ENCODE measurements around the gene RASA4.
"Not testable (repeated sequence)": the region's sequence is repeated elsewhere in the genome, so short reads cannot be mapped to it uniquely, and the experiment has no call there.

The RASA4 gene

DNA sequence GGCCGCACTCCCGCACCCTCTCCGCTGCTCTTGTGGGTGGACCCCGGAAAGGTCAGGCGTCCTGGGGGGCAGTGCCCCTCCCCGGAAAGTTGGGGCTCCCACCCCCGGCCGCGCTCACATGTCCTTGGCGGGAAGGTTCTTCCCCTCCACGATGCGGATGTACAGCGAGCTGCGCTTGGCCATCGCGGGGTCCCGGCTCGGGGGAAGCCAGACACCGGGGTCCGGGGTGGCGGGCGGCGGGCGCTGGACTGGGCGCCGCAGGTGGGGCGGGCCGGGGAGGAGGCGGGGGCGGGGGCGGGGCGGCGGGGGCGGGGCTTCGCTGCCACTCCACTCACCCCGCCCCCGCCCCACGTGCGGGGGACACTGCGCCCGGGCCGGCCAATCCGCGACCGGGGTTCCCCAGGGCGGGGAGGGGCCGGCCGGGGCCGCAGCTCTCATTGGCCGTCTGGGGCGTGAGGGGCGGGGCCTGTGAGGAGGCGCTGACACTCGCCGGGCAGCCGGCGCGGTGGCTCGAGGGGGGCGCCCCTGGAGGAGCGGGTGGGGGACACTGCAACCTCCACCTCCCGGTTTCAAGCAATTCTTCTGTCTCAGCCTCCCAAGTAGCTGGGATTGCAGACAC lies at the start of gene RASA4:
Gene RASA4 (minus strand): TSS at position 250 of the 619 bp plus-strand sequence. CDS start 67 bp downstream, at position 183.
- not testable (repeated sequence) for DNase-seq

DNA sequence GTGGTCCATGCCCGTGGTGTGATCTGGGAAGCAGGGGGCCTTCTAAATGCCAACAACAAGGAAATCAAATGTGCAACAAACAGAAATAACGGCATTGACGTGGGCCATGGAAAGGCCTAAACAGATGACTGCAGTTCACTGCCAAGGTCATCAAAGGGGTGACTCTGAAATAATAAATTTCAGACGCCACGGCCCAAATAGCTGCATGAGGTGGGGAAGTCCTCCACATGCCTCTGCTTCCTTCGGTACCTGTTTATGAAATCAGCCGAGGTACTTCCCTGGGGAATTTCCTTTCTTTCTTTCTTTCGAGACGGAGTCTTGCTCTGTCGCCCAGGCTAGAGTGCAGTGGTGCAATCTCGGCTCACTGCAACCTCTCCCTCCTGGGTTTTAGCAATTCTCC lies 48.2 kb upstream of the RASA4 start:
- DNase-seq, result not testable (repeated sequence)

DNA sequence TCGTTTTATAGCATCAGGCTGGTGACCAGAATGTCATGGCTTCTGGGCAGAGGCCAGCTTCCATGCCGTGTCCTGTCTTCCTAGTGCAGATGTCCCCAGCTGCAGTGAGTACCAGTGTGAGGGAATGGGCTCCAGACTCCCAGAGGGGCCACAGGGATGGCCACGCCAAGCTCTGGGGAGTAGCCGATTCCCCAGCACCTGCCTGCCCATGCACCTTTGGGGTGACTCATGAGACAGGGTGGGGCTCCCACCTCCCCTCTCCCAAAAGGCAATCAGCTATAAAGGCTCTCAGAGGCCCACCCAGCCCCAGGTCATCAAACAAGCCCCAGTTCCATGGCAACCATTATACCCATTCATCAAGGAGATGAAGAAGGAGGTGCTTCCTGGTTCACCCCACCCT lies 33.4 kb upstream of the RASA4 start, which contains the start of gene SPDYE2B:
Gene SPDYE2B (plus strand): TSS at position 396 of the 400 bp plus-strand sequence. CDS start 2,030 bp downstream, outside the sequence.
- not testable (repeated sequence) for DNase-seq

DNA sequence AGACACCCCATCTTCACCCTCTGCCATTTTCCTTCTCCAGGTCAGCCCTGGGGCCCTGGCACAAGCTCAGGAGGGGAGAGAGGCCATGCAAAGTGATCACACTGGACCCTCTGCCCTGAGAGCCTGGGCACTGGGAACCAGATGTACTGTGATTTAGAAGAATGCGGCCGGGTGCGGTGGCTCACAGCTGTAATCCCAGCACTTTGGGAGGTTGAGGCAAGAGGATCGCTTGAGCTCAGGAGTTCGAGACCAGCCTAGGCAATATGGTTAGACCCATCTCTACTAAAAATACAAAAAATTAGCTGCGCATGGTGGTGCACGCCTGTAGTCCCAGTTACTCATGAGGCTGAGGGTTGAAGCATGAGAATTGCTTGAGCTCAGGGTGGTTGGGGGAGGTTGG lies 31.3 kb upstream of the RASA4 start:
- DNase-seq, result not testable (repeated sequence)

DNA sequence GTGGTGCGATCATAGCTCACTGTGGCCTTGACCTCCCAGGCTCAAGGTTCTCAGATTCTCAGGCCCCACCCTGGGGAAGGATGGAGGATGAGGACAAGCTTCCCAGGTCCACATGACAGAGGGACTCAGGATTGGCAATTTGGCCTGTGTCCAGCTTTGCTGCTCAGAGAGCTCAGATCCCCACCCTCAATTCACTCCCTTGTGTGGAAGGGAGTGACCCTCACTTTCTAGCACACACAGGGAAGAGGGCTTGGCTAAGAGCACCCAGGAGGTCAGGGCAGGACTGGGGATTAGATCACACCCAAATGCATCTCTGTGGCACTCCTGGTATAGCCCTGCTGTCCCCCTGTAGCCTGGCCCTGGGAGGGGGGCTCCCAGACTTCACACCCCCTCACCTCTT lies 26.8 kb upstream of the RASA4 start:
- DNase-seq, result not testable (repeated sequence)

DNA sequence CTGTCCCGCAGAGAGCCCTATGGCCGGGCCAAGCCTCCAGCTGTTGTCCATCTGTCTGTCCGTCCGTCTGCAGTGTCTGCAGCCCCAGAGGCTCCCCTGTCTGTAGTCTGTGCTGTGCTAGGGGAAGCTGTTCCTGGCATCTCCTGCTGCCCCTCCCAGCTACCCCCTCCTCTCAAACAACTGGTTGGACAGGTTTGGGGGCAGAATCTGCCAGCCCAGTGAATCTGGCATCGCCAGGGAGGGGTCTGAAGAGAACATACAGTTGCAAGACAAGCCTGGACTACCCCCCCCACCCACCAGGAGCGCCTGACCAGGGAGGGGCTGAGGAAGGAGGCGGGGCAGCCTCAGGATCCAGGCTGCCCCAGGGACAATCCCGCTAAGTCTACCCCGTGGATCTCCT lies 26.1 kb upstream of the RASA4 start, which contains the start of gene UPK3BL1:
Gene UPK3BL1 (minus strand): TSS at position 101 of the 400 bp plus-strand sequence. CDS start 50 bp downstream, at position 51.
- not testable (repeated sequence) for DNase-seq

DNA sequence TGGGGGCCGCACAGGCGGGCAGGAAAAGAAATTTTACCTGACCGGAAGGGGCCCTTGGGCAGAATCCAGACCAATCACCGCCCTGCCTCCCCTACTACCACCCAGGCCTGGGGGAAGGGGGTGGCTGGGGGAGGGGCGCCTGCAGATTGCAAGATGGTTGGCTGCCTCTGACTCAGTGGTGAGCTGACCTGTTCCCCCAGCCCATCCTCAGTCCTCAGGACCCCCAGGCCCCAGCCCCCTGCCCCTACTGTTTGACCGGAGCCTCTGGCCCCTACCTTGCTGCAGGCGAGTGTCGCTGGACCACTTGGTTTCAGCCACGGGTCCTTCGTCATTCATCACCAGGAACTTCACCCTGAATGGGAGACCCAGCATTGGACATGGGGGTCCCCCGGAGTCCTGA lies 22.3 kb upstream of the RASA4 start:
- DNase-seq, result not testable (repeated sequence)

DNA sequence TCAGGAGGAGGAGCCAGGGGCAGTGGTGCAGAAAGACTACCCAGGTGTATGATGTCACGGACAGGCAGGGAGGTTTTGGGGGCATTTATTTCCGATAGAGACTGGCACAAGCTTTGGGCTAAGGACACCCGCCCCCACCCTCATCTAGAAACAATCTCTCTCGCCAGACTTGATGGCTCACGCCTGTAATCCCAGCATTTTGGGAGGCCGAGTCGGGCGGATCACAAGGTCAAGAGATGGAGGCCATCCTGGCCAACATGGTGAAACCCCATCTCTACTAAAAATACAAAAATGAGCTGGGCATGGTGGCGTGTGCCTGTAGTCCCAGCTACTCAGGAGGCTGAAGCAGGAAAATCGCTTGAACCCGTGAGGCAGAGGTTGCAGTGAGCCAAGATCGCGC lies 20.4 kb upstream of the RASA4 start:
- DNase-seq, result not testable (repeated sequence)

DNA sequence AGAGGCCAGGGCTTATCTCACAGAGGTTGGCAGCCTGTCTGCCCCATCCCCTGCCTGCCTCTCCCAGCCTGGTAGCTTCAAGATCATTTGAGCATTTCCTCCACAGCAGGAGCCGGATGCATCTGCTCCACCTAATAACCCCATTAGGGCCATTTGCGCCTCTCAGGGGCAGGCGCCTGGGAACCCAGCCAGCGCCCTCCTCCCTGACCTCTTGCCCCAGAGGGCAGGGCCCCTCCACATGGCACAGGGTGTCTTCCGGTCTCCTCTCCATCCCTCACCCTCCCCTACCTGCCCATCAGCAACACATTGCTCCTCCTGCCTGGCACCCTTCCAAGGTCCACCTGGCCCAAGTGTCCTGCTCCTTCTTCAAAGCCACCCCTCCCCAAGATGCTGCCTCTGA lies 18.8 kb upstream of the RASA4 start:
- not testable (repeated sequence) for DNase-seq

DNA sequence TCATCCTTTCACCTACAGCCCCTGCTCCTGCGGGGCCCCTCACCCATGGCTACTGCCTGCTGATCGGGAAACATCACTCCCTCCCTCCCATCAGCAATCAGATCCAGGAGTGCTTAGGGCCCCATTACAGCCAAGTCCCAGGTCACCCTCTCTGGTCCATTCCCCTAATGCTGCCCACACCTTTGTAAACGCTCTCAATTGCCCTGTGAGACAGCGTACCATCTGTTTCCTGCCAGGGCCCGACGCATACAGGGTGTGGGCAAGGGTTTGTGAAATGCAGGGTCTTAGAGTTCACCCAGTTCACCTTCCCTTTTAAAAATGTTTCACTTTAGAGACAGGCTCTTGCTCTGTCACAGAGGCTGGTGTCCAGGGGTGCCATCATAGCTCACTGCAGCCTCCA lies 17.7 kb upstream of the RASA4 start:
- DNase-seq, result not testable (repeated sequence)

DNA sequence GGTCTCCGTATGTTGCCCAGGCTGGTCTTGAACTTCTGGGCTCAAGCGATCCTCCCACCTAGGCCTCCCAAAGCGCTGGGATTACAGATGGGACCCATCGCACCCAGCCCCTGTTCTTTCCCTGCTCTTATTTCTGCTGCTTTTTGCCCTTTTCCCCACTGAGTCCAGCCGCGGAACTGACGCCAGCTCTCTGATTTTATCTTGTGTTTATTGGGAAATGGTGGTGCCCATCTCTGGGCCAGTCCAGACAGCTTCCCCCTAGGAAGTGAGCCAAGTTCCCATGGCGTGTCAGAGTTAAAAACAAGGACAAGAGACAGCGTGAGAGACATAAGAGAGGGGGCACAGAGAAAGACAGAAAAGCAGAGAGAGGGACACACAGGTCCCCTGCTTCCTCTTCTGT lies 14.1 kb upstream of the RASA4 start:
- DNase-seq, result not testable (repeated sequence)

DNA sequence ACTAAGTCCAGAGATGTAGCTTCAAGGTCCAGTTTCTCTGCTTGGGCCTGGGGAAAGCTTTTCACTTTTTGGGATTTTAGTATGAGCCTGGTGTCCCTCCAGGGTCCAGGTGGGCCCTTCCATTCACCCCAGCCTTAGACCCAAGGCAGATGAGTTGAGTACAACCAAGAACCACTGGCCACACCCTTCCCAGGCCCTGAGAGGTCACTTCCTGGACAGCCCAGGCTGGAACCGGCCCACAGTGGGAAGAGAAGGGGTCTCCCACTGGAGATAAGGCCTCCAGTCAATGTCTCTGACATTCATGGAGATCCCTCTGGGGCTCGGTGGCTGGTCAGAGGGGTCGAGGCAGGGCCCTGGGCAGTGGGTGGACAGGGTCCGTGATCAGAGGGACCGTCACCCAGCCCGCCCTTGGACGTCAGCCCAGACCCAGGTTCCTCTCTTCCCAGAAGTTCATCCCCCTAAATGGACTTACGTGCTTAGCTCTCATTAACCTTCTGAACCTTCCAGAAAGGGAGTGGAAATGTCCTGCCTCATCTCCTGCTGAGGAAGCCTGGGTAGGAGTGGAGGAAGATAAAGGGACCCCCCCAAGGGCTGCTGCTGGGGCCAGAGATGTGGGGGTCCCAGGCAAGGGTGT lies 10.8 kb upstream of the RASA4 start:
- not testable (repeated sequence) for DNase-seq

DNA sequence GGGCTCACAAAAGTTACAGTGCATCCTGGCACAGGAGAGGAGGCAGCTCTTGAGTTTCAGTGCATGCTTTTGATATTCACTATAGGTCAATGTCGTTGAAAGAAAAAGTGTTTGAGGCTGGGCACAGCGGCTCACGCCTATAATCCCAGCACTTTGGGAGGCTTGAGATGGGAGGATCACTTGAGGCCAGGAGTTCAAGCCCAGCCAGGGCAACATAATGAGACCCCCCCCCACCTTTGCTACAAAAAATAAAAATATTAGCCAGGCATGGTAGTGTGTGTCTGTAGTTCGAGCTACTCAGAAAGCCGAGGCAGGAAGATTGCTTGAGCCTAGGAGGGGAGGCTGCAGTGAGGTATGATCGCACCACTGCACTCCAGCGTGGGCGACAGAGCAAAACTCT lies 1.6 kb upstream of the RASA4 start:
- DNase-seq, result not testable (repeated sequence)

DNA sequence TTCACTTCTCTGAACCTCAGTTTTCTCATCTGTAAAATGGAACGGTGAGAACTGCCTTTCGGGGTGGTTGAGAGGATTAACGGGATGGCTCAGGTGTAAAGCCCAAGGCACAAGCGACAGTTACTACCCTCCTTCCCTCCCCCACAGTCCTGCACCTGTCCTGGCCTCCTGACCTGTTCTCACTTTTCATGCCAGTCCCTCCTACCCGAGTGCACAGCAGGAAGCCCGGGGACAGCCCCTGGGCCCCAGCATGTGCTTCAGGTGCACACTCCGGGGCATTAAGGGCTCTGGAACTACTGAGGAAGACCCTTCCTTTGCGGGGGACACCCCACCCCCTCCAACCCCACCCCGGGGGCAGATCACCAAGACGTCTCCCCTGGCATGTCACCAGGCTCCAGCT lies 626 bp downstream of the RASA4 start:
- not testable (repeated sequence) for DNase-seq

DNA sequence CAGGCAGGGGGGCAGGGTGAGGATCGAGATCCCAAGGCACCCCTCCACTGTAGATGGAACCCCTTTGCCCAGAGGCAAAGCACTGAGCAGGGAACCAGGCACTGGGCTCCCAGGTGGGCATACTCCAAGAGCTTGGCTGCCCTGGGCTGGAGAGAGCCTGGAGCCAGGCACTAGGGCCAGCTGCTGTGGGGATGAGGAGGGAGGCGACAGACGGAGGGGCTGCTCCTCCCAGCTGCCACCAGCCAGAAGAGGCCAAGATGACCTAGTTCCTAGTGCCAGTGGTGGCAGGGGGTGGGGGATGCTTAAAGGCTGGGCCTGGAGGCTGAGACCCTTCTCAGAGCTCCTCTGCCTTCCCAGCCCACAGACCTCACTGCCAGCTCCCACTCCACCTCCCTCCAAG lies 1.7 kb downstream of the RASA4 start:
- not testable (repeated sequence) for DNase-seq

DNA sequence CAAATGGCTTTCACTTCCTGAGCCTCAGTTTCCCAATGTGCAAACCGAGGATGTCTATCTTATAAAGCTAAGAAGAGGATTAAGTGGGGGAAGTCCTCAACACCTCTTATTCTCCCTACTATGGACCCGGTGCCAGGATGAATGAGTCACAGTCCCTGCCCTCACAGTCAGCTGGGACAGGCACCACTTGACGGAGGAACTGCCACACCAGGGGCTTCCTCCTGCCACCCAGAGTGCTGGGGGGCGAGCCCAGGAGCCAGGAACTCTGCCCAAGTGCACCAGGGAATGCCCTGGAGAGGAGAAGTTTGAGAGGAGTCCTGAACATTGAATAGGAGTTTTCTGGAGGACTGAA lies 2.2 kb downstream of the RASA4 start:
- DNase-seq, result not testable (repeated sequence)

DNA sequence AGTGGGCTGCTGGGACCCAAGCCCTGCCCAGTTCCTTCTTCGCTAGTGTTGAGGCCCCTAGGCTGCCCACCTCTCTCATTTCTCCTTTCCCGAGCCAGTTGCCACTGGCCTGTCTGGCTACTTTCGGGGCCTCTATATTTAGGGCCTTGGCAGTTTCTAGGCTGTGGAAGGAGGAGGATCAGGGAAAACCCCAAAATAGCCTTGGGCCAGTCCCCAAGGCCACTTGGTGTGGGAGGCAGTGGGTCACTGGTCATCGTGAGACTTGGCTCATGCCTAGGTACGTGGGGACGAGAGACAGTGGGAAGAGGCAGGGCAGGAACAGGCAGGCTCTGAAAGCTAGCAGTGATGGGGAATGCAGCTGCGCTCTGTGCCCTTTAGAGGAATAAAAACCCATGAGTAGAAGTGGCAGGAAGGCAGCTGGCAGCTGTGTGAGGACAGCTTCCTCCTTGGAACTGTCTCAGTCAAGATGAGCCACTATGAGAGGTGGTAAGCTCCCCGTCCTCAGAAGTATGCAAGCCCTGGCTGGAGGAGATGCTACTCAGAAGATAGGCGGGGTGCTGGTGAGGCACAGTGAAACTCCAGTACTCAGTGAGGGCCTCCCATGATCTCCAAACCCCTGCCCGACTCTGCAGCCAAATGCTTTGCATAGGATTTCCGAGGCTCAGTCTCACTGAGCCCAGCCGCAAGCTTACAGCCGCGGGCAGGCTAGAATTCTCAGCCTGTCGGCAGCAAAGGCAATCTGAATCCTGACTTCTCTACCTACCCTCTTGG lies 2.8 kb downstream of the RASA4 start:
- DNase-seq, result not testable (repeated sequence)

DNA sequence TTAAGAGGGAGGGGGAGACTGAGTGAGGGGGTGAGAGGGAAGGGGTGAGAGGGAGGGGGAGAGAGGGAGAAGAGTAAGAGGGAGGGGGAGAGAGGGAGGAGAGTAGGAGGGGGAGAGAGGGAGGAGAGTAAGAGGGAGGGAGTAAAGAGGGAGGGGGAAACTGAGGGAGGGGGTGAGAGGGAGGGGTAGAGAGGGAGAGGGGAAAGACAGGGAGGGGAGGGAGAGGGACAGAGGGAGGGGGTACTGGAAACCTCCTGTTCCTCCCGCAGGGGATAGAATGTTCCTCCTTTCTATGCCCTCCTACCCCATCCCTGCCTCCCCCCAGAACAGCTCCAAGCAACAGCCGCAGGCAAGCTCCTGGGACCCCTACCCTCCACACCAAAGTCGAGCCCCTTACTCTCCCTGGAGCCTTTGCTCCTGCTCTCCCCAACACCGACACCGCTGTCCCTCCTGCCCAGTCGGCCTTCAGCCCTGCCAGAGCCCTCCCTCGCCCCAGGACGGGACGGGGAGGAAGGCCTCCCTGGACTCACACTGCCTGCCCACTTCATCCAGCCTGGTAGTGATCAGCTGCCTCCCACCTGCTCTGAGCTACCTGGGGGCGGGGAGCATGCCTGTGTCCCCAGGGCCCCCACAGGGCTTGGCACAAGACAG lies 4.8 kb downstream of the RASA4 start:
- not testable (repeated sequence) for DNase-seq

DNA sequence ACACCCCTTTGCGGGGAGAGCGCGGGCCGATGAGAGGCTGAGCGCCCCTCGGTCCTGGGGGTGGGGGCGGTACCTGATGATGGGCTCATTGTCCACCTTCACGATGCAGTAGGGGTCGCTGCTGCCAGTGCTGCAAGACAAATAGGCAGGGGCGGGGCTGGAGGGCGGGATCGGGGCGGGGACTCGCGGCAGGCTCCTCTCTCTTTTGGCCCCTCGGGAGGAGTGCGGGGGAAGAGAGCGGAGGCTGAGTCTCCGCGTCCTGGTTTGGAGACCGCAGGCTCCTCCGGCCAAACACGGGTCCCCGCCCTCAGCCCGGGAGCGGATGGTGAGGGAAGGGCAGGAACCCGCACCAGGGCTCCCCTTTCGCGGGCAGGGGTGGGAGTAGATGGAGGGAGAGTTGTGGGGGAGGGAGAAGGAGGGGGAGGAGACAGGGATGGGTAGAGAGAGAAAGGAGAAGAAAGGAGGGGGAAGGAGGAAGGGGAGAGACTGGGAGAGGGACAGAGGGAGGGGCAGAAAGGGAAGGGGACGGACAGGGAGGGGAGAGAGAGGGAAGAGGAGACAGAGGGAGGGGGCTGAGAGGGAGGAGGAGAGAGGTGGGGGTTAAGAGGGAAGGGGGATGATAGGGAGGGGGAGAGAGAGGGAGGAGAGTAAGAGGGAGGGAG lies 5.4 kb downstream of the RASA4 start:
- not testable (repeated sequence) for DNase-seq

DNA sequence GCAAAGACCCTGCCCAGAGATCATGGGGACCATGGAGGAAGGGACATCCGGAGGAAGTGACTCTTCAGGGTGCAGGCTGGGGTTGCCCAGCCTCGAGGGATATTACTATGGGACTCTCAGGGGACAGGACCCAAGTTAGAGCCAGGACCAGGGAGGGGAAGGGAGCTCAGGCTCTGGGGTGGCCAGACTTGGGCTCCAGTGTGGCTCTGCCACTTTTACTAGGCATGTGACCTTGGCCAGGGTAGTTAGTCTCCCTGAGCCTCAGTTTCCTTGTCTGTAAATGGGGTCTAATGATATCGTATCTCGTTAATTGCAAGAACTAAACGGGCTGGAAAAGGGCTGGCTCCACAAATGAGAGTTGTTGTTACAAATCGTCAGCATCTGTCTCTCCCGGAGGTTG lies 6.1 kb downstream of the RASA4 start:
- DNase-seq, result not testable (repeated sequence)

DNA sequence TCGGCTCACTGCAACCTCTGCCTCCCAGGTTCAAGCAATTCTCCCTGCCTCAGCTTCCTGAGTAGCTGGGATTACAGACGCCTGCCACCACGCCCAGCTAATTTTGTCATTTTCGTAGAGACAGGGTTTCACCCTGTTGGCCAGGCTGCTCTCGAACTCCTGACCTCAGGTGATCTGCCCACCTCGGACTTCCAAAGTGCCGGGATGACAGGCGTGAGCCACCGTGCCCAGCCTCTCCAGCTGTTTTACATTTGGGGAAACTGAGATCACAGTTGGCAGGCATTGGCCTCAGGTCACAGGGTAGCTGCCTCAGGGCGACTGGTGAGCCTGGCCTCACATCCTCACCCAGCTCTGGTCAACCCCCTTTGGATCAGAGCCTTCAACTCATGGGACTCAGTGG lies 6.8 kb downstream of the RASA4 start:
- DNase-seq, result not testable (repeated sequence)

DNA sequence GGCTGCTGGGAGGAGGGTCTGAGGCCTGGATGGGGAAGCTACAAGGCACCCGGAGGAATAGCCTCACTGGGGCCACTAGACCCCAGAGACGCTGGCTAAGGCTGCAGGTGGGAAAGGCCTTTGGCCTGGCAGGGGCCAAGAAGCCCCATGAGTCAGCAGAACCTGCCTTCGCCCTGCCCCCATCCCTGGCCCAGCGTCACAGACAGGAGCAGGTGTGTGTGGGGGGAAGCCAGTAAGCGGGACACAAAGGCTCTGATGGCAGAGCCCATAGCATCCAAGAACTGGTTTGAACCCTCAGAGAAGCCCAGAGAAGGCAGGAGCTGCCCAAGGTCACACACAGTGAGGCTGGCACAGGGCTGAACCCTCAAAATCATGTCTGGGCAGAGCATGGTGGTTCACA lies 9.7 kb downstream of the RASA4 start:
- not testable (repeated sequence) for DNase-seq

Measured in NCI-H2107 (cell line).